ENCODE results near the gene XXYLT1. TPM values are rescaled to one million over a fixed set of nuclear protein-coding genes. Genes with fewer than 3 reads are reported as not detected.
A peak's percentile ranks its signal among the peaks of the same experiment; 100 is the strongest.

XXYLT1 gene
- total RNA-seq, 1 donor from 2014 or later = 16.4 TPM

DNA sequence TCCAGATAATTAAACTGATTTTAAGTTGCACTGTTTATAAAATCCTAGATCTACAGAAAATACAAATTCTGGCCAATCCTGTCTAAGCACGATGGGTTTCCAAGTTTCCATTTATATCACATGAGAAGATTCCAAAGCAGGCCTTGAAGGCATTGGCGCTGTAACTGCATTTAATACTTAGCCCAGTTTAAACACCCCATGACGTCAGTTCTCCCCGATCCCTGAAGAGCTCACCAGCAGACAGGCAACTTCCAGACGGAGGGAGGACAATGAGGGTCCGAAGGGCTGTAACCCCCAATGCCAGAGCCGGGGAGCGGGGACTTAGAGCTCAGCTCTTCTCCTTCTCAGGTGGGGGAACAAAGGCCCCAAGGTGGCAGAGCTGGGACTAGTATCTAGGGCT is 117.3 kb downstream of the XXYLT1 start:
- Histone ChIP-seq H3K4me3 (no peak overlapping the region), H3K27me3 (no peaks in the 10 kb centered on the region), H3K9me3 (ENCODE audit: low read depth) (no peaks in the 10 kb centered on the region), H3F3A (ENCODE audit: low read depth) (peaks cover 51% of the 10 kb centered on the region), H4K20me1 (ENCODE audit: low read depth) (peaks cover 18% of the 10 kb centered on the region), H3K9ac (no peak overlapping the region), H2AFZ (replicated peaks) (no peak overlapping the region), H3K4me2 (peak overlapping the region; percentile 45), H3K4me1 (peaks cover 64% of the 10 kb centered on the region), H3K79me2 (ENCODE audit: low read depth) (no peaks in the 10 kb centered on the region), H3K36me3 (no peaks in the 10 kb centered on the region), H3K27ac (no peak overlapping the region)
- H3K4me1 Mint-ChIP-seq = peaks cover 81% of the 10 kb centered on the region
- peaks cover 10% of the 10 kb centered on the region for H3K36me3 Mint-ChIP-seq
- no peak for DNase-seq (ENCODE audit: low spot score)
- H3K27ac Mint-ChIP-seq = peak overlapping the region; percentile 17
- H3K4me3 Mint-ChIP-seq = peak overlapping the region; percentile 65
- no peaks in the 10 kb centered on the region for H3K9me3 Mint-ChIP-seq
- TF ChIP-seq CTCF (IDR thresholded peaks at IDR 0.05) = no peak
- TF ChIP-seq EZH2 (IDR thresholded peaks at IDR 0.05) = no peak
- no peak for TF ChIP-seq EZH2phosphoT487 (IDR thresholded peaks at IDR 0.05)
- peaks cover 7% of the 10 kb centered on the region for H3K27me3 Mint-ChIP-seq (ENCODE audit: insufficient read depth, low read depth)

DNA sequence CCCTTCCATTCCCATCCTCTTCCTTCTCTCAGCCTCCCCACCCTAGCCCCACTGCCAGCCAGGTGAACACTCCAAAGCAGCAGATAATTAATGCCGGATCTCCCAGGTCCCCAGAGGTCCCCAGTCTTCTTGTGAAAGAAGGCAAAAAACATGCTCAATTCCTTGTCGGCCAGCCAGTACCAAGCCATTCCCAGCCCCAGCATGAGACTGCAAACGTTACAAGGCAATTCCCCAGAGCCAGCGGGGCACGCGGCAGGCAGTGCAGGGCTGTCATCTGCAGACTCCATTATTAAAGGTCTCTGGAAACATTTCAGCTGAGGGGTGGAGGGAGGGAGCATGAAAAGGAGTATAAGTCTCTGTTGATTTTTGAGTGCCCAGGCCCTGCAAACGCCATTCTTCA is 117.8 kb downstream of the XXYLT1 start:
- H3K4me1 ChIP-seq = peaks cover 64% of the 10 kb centered on the region
- peaks cover 18% of the 10 kb centered on the region for H4K20me1 ChIP-seq (ENCODE audit: low read depth)
- no peaks in the 10 kb centered on the region for H3K9me3 Mint-ChIP-seq
- peak overlapping the region; percentile 45 for H3K4me2 ChIP-seq
- H3K9ac ChIP-seq = no peak overlapping the region
- H3K27ac ChIP-seq = no peak overlapping the region
- peaks cover 10% of the 10 kb centered on the region for H3K36me3 Mint-ChIP-seq
- H3K27me3 ChIP-seq = no peaks in the 10 kb centered on the region
- H2AFZ ChIP-seq (replicated peaks) = no peak overlapping the region
- no peaks in the 10 kb centered on the region for H3K9me3 ChIP-seq (ENCODE audit: low read depth)
- peaks cover 86% of the 10 kb centered on the region for H3K4me1 Mint-ChIP-seq
- no peaks in the 10 kb centered on the region for H3K36me3 ChIP-seq
- no peaks in the 10 kb centered on the region for H3K79me2 ChIP-seq (ENCODE audit: low read depth)
- TF ChIP-seq EZH2phosphoT487 (IDR thresholded peaks at IDR 0.05) = no peak
- no peak for TF ChIP-seq EZH2 (IDR thresholded peaks at IDR 0.05)
- no peak for TF ChIP-seq CTCF (IDR thresholded peaks at IDR 0.05)
- H3F3A ChIP-seq (ENCODE audit: low read depth) = peaks cover 51% of the 10 kb centered on the region
- H3K27me3 Mint-ChIP-seq (ENCODE audit: insufficient read depth, low read depth) = peaks cover 5% of the 10 kb centered on the region
- peak; percentile 71 for DNase-seq (ENCODE audit: low spot score)
- peak overlapping the region; percentile 65 for H3K4me3 Mint-ChIP-seq
- no peak overlapping the region for H3K4me3 ChIP-seq
- H3K27ac Mint-ChIP-seq = peak overlapping the region; percentile 88

GRCh38 chr3:195151866-195152541 is 119.0 kb downstream of the XXYLT1 start:
- H3F3A ChIP-seq (ENCODE audit: low read depth) = peaks cover 51% of the 10 kb centered on the region
- no peaks in the 10 kb centered on the region for H3K9me3 ChIP-seq (ENCODE audit: low read depth)
- no peaks in the 10 kb centered on the region for H3K36me3 ChIP-seq
- H3K9ac ChIP-seq = no peak overlapping the region
- no peaks in the 10 kb centered on the region for H3K9me3 Mint-ChIP-seq
- no peak overlapping the region for H2AFZ ChIP-seq (replicated peaks)
- H3K4me1 ChIP-seq = peaks cover 64% of the 10 kb centered on the region
- no peak for TF ChIP-seq EZH2phosphoT487 (IDR thresholded peaks at IDR 0.05)
- TF ChIP-seq CTCF (IDR thresholded peaks at IDR 0.05) = no peak
- TF ChIP-seq EZH2 (IDR thresholded peaks at IDR 0.05) = no peak
- peaks cover 3% of the 10 kb centered on the region for H3K27me3 Mint-ChIP-seq (ENCODE audit: insufficient read depth, low read depth)
- peaks cover 18% of the 10 kb centered on the region for H4K20me1 ChIP-seq (ENCODE audit: low read depth)
- H3K79me2 ChIP-seq (ENCODE audit: low read depth) = no peaks in the 10 kb centered on the region
- H3K4me2 ChIP-seq = peak overlapping the region; percentile 45
- no peak overlapping the region for H3K4me3 ChIP-seq
- H3K4me1 Mint-ChIP-seq = peaks cover 89% of the 10 kb centered on the region
- H3K27ac ChIP-seq = no peak overlapping the region
- H3K27ac Mint-ChIP-seq = peak overlapping the region; percentile 65
- DNase-seq (ENCODE audit: low spot score) = no peak
- peak overlapping the region; percentile 7 for H3K4me3 Mint-ChIP-seq
- H3K36me3 Mint-ChIP-seq = peaks cover 10% of the 10 kb centered on the region
- no peaks in the 10 kb centered on the region for H3K27me3 ChIP-seq
